ENCODE measurements around the gene MYO9B. TPM values are rescaled to one million over a fixed set of nuclear protein-coding genes. Genes with fewer than 3 reads are reported as not detected.

MYO9B gene
- total and polyA plus RNA-seq, 2 experiments from 2014 or later: 29.9 to 32.4 TPM

DNA sequence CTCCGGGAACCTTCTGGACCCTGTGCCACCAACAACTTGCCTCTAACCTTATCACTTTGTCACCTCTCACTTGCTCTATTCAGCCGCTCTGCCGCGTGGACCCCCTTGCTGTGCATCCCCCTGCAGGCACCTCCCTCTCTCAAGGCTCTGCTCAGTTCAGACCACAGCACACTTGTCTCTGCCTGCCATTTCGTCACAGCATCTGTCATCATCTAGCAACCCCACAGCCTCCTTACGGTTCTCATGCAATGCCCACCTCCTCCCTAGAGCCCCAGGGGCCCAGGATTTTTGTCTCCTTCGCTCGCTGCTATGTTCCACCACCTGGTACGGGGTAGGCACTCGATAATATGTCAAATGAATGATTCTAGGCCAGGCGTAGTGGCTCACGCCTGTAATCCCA, 5.2 kb upstream of the MYO9B start:
- no peak overlapping the region for H3K4me2 ChIP-seq
- DNase-seq (ENCODE audit: low spot score): no peak
- H3K4me1 ChIP-seq (ENCODE audit: insufficient read depth): peaks cover 8% of the 10 kb centered on the region
- no peak for TF ChIP-seq EZH2 (IDR thresholded peaks at IDR 0.05; ENCODE audit: borderline replicate concordance)
- no peak for TF ChIP-seq CTCF (IDR thresholded peaks at IDR 0.05; ENCODE audit: poor library complexity)
- TF ChIP-seq EZH2phosphoT487 (IDR thresholded peaks at IDR 0.05; ENCODE audit: low read depth, severe bottlenecking, unreplicated experiment): no peak
- no peaks in the 10 kb centered on the region for H4K20me1 ChIP-seq (ENCODE audit: insufficient read depth, poor library complexity, severe bottlenecking)
- H3K27me3 ChIP-seq: no peaks in the 10 kb centered on the region
- peaks cover 19% of the 10 kb centered on the region for H3K79me2 ChIP-seq
- no peaks in the 10 kb centered on the region for H3K9me3 ChIP-seq (ENCODE audit: low read depth)
- no peaks in the 10 kb centered on the region for H3K36me3 ChIP-seq (replicated peaks; ENCODE audit: insufficient read depth, low read depth)
- no peak overlapping the region for H3K4me3 ChIP-seq
- WGBS (ENCODE audit: low lambda C conversion rate, missing lambda C conversion rate): 95% methylated on average over 12 of the region's 12 CpGs
- H3K27ac ChIP-seq: no peak overlapping the region
- no peaks in the 10 kb centered on the region for H3K9me2 ChIP-seq (replicated peaks; ENCODE audit: insufficient read depth)
- H2AFZ ChIP-seq: no peak overlapping the region

GRCh38 chr19:17070912-17071311, 4.7 kb upstream of the MYO9B start:
- Histone ChIP-seq H3K36me3 (replicated peaks; ENCODE audit: insufficient read depth, low read depth) (no peaks in the 10 kb centered on the region), H3K27ac (no peak overlapping the region), H3K4me1 (ENCODE audit: insufficient read depth) (peaks cover 8% of the 10 kb centered on the region), H3K9me2 (replicated peaks; ENCODE audit: insufficient read depth) (no peaks in the 10 kb centered on the region), H3K79me2 (peaks cover 21% of the 10 kb centered on the region), H4K20me1 (ENCODE audit: insufficient read depth, poor library complexity, severe bottlenecking) (no peaks in the 10 kb centered on the region), H3K9me3 (ENCODE audit: low read depth) (no peaks in the 10 kb centered on the region), H3K4me2 (no peak overlapping the region), H3K27me3 (no peaks in the 10 kb centered on the region), H2AFZ (no peak overlapping the region), H3K4me3 (no peak overlapping the region)
- 98% methylated on average over 7 of the region's 7 CpGs for WGBS (ENCODE audit: low lambda C conversion rate, missing lambda C conversion rate)
- TF ChIP-seq EZH2phosphoT487 (IDR thresholded peaks at IDR 0.05; ENCODE audit: low read depth, severe bottlenecking, unreplicated experiment) (no peak), EZH2 (IDR thresholded peaks at IDR 0.05; ENCODE audit: borderline replicate concordance) (no peak), CTCF (IDR thresholded peaks at IDR 0.05; ENCODE audit: poor library complexity) (no peak)
- DNase-seq (ENCODE audit: low spot score): no peak

- H3K79me2 ChIP-seq: peaks cover 53% of the 10 kb centered on the region
- H2AFZ ChIP-seq: peak overlapping the region; percentile 70
- H3K4me3 ChIP-seq: peak overlapping the region; percentile 41
- 44% methylated on average over 18 of the region's 18 CpGs for WGBS (ENCODE audit: low lambda C conversion rate, missing lambda C conversion rate)
- H3K36me3 ChIP-seq (replicated peaks; ENCODE audit: insufficient read depth, low read depth): no peaks in the 10 kb centered on the region
- peak overlapping the region; percentile 78 for H3K4me2 ChIP-seq
- peaks cover 17% of the 10 kb centered on the region for H3K4me1 ChIP-seq (ENCODE audit: insufficient read depth)
- DNase-seq (ENCODE audit: low spot score): no peak
- H3K9me2 ChIP-seq (replicated peaks; ENCODE audit: insufficient read depth): no peaks in the 10 kb centered on the region
- H3K9me3 ChIP-seq (ENCODE audit: low read depth): no peaks in the 10 kb centered on the region
- TF ChIP-seq EZH2 (IDR thresholded peaks at IDR 0.05; ENCODE audit: borderline replicate concordance) (no peak), EZH2phosphoT487 (IDR thresholded peaks at IDR 0.05; ENCODE audit: low read depth, severe bottlenecking, unreplicated experiment) (no peak), CTCF (IDR thresholded peaks at IDR 0.05; ENCODE audit: poor library complexity) (no peak)
- H3K27ac ChIP-seq: peak overlapping the region; percentile 62
- H3K27me3 ChIP-seq: no peaks in the 10 kb centered on the region
- H4K20me1 ChIP-seq (ENCODE audit: insufficient read depth, poor library complexity, severe bottlenecking): peaks cover 4% of the 10 kb centered on the region
Measured at GRCh38 chr19:17073869-17074633, 1.5 kb upstream of the MYO9B start.

Measured in hepatocyte (in vitro differentiated cells).